OCI-LY1 (cell line): ENCODE measurements around the gene ADARB2.

Experiments used
- H2AFZ ChIP-seq: fragments of 200-600 bp; sonication (generic), shearing (Covaris generic); 2 replicates; pipeline ENCODE4 v1.6.0; 2014; ENCODE audit warnings: antibody characterized with exemption, mild to moderate bottlenecking, low read length
- H3F3A ChIP-seq: fragments of 200-600 bp; sonication (generic), shearing (Covaris generic); 2 replicates; pipeline ENCODE4 v1.6.0; 2014; ENCODE audit warnings: mild to moderate bottlenecking, antibody characterized with exemption, low read length, moderate library complexity; ENCODE audit not compliant: insufficient read depth
- H3K27ac ChIP-seq: fragments of 200-600 bp; sonication (generic); 2 replicates; pipeline ENCODE4 v1.5.1; 2014; ENCODE audit warnings: low read length, mixed run types, mild to moderate bottlenecking, low read depth; ENCODE audit not compliant: poor library complexity, severe bottlenecking
- H3K27me3 ChIP-seq: fragments of 200-600 bp; sonication (generic); 2 replicates; pipeline ENCODE4 v1.6.0; 2014; ENCODE audit warnings: antibody characterized with exemption, mild to moderate bottlenecking, low read length, moderate library complexity; ENCODE audit not compliant: insufficient read depth
- H3K36me3 ChIP-seq: fragments of 200-600 bp; sonication (generic); 2 replicates; pipeline ENCODE4 v1.6.1; 2014; ENCODE audit warnings: mild to moderate bottlenecking, antibody characterized with exemption, low read length, moderate library complexity, mixed read lengths; ENCODE audit not compliant: insufficient read depth
- H3K4me1 ChIP-seq: fragments of 200-600 bp; sonication (generic); 2 replicates; pipeline ENCODE4 v1.5.1; 2014; ENCODE audit warnings: mild to moderate bottlenecking, low read length, moderate library complexity; ENCODE audit not compliant: insufficient read depth, severe bottlenecking
- H3K4me2 ChIP-seq: fragments of 200-600 bp; sonication (generic), shearing (Covaris generic); 2 replicates; pipeline ENCODE4 v1.6.1; 2014; ENCODE audit warnings: low read length
- H3K4me3 ChIP-seq: fragments of 200-600 bp; sonication (generic); 2 replicates; pipeline ENCODE4 v1.5.1; 2014; ENCODE audit warnings: low read length, low read depth, mild to moderate bottlenecking, mixed read lengths; ENCODE audit not compliant: poor library complexity, severe bottlenecking
- H3K79me2 ChIP-seq: fragments of 200-600 bp; shearing (Covaris generic); 2 replicates; pipeline ENCODE4 v1.6.1; 2016; ENCODE audit warnings: mixed run types, low read length, mixed read lengths; ENCODE audit not compliant: insufficient read depth
- H3K9ac ChIP-seq: fragments of 200-600 bp; sonication (generic), shearing (Covaris generic); 2 replicates; pipeline ENCODE4 v1.6.1; 2014; ENCODE audit warnings: mild to moderate bottlenecking, low read length, mixed read lengths
- H3K9me2 ChIP-seq: fragments of 200-600 bp; sonication (generic), shearing (Covaris generic); 2 replicates; pipeline ENCODE4 v1.6.1; 2014; ENCODE audit warnings: low read depth, mild to moderate bottlenecking, low read length, mixed read lengths
- H3K9me3 ChIP-seq: fragments of 200-600 bp; shearing (Covaris generic); 2 replicates; pipeline ENCODE4 v1.6.1; 2014; ENCODE audit warnings: low read length, mixed read lengths
- H4K20me1 ChIP-seq: fragments of 200-600 bp; sonication (generic), shearing (Covaris generic); 2 replicates; pipeline ENCODE4 v1.6.0; 2016; ENCODE audit warnings: mild to moderate bottlenecking, low read length; ENCODE audit not compliant: insufficient read depth
- EZH2 ChIP-seq: fragments of 200-600 bp; sonication (generic), shearing (Covaris generic); IDR thresholded peaks from 2 replicates; pipeline ENCODE4 v1.8.0; 2017; ENCODE audit warnings: borderline replicate concordance, mixed run types, mild to moderate bottlenecking, antibody characterized with exemption, low read length, moderate library complexity, mixed read lengths
- TF ChIP-seq, protein P1 (sequence below): fragments of 200-600 bp; sonication (generic), shearing (Covaris generic); IDR thresholded peaks from 2 replicates; pipeline ENCODE4 v1.5.1; 2017; ENCODE audit warnings: mild to moderate bottlenecking, antibody characterized with exemption, low read length, moderate library complexity, mixed read lengths

Gene ADARB2

DNA sequence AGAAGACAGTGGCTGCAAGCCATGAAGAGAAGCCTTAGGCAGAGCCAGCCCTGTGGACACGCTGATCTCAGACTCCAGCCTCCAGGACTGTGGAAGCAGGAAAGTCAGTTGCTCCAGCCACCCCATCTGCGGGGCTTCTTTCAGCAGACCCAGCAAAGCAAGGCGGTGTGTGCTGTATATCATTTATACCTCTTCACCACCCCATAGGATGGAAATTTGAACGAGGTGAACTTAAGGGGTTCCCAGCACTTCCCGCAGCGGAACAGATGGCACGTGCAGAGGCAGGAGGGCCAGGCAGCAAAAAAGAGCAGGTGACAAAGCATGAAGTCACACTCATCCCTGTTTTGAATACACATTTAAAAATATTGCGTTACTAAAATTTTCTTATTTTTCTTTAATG lies 159.4 kb downstream of the ADARB2 start:
- TF ChIP-seq EZH2 = no peak
- TF ChIP-seq, protein P1, sequence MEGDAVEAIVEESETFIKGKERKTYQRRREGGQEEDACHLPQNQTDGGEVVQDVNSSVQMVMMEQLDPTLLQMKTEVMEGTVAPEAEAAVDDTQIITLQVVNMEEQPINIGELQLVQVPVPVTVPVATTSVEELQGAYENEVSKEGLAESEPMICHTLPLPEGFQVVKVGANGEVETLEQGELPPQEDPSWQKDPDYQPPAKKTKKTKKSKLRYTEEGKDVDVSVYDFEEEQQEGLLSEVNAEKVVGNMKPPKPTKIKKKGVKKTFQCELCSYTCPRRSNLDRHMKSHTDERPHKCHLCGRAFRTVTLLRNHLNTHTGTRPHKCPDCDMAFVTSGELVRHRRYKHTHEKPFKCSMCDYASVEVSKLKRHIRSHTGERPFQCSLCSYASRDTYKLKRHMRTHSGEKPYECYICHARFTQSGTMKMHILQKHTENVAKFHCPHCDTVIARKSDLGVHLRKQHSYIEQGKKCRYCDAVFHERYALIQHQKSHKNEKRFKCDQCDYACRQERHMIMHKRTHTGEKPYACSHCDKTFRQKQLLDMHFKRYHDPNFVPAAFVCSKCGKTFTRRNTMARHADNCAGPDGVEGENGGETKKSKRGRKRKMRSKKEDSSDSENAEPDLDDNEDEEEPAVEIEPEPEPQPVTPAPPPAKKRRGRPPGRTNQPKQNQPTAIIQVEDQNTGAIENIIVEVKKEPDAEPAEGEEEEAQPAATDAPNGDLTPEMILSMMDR = no peak
- peak overlapping the region; percentile 41; the same call in 1 of the 2 replicates for H3K4me2 ChIP-seq
- H3K4me3 ChIP-seq = peak overlapping the region; percentile 9
- H3K9me3 ChIP-seq = no peaks in the 10 kb centered on the region
- 0 out of 2 replicates have a peak, but pooled peaks cover 7% of the 10 kb centered on the region for H3F3A ChIP-seq
- no peaks in the 10 kb centered on the region for H3K27me3 ChIP-seq
- no peaks in the 10 kb centered on the region for H3K9me2 ChIP-seq
- peak overlapping the region; percentile 49; the same call in 1 of the 2 replicates for H3K9ac ChIP-seq
- H2AFZ ChIP-seq = no peak overlapping the region
- H3K36me3 ChIP-seq = no peaks in the 10 kb centered on the region
- H3K4me1 ChIP-seq = peaks cover 94% of the 10 kb centered on the region
- no peaks in the 10 kb centered on the region for H3K79me2 ChIP-seq
- H4K20me1 ChIP-seq = no peaks in the 10 kb centered on the region
- H3K27ac ChIP-seq = peak overlapping the region; percentile 97

- no peaks in the 10 kb centered on the region for H3K79me2 ChIP-seq
- no peaks in the 10 kb centered on the region for H3K36me3 ChIP-seq
- H3K4me2 ChIP-seq = peak overlapping the region; percentile 41; the same call in 1 of the 2 replicates
- H3K27ac ChIP-seq = peak overlapping the region; percentile 97
- peak overlapping the region; percentile 49; the same call in 1 of the 2 replicates for H3K9ac ChIP-seq
- H3K4me1 ChIP-seq = peaks cover 100% of the 10 kb centered on the region
- no peak overlapping the region for H2AFZ ChIP-seq
- H3K9me2 ChIP-seq = no peaks in the 10 kb centered on the region
- no peaks in the 10 kb centered on the region for H3K27me3 ChIP-seq
- peak overlapping the region; percentile 9 for H3K4me3 ChIP-seq
- no peaks in the 10 kb centered on the region for H4K20me1 ChIP-seq
- TF ChIP-seq, protein P1 = no peak
- no peak for TF ChIP-seq EZH2
- H3F3A ChIP-seq = 0 out of 2 replicates have a peak, but pooled peaks cover 7% of the 10 kb centered on the region
- no peaks in the 10 kb centered on the region for H3K9me3 ChIP-seq
Observed at GRCh38 chr10:1577373-1577770, 160.0 kb downstream of the ADARB2 start.

- H3K4me3 ChIP-seq = no peak overlapping the region
- H3F3A ChIP-seq = 0 out of 2 replicates have a peak, but pooled peaks cover 7% of the 10 kb centered on the region
- no peaks in the 10 kb centered on the region for H3K79me2 ChIP-seq
- H4K20me1 ChIP-seq = no peaks in the 10 kb centered on the region
- no peak overlapping the region for H2AFZ ChIP-seq
- no peaks in the 10 kb centered on the region for H3K27me3 ChIP-seq
- H3K9me2 ChIP-seq = no peaks in the 10 kb centered on the region
- no peak for TF ChIP-seq EZH2
- TF ChIP-seq, protein P1 = no peak; the same call in 1 of the 2 replicates
- no peaks in the 10 kb centered on the region for H3K36me3 ChIP-seq
- H3K4me1 ChIP-seq = peaks cover 97% of the 10 kb centered on the region
- H3K9ac ChIP-seq = peak overlapping the region; percentile 43; the same call in 1 of the 2 replicates
- H3K4me2 ChIP-seq = peak overlapping the region; percentile 45; the same call in 1 of the 2 replicates
- H3K27ac ChIP-seq = peak overlapping the region; percentile 97
- H3K9me3 ChIP-seq = no peaks in the 10 kb centered on the region
Observed at GRCh38 chr10:1576467-1577372, 160.6 kb downstream of the ADARB2 start.
